ENCODE results near the gene COL23A1. TPM values are rescaled to one million over a fixed set of nuclear protein-coding genes. Genes with fewer than 3 reads are reported as not detected.

The COL23A1 gene
- total and polyA plus RNA-seq, 2 of the 13 experiments (the other 11 are each of a cell fraction or from before 2014, with no cell fraction given), result not detected

- no peaks in the 10 kb centered on the region for H3K4me1 ChIP-seq (ENCODE audit: insufficient read depth, low read length)
- no peak overlapping the region for H3K27ac ChIP-seq (ENCODE audit: extremely low read length, insufficient read depth, low read length)
- no peaks in the 10 kb centered on the region for H3K79me2 ChIP-seq (ENCODE audit: insufficient read depth, low read length)
- no peak overlapping the region for H3K9ac ChIP-seq (ENCODE audit: insufficient read depth, low read depth, low read length)
- H3K9me3 ChIP-seq (ENCODE audit: low read length), result no peaks in the 10 kb centered on the region
- peaks cover 2 to 42% of the 10 kb centered on the region in 2 experiments; a peak in 3 of 5 replicates for H3K27me3 ChIP-seq (ENCODE audit: control insufficient read depth in 1 of 2, insufficient read depth in 2 of 2, low read length in 2 of 2)
- H4K20me1 ChIP-seq (ENCODE audit: insufficient read depth, low read length), result no peaks in the 10 kb centered on the region
- in situ Hi-C loops (cut with HindIII; ENCODE audit: extremely low pct_ligation_motif_present, low pct_unique_long_range_greater_than_20kb) (no loop called here), intact Hi-C loops (cut with micrococcal nuclease; ENCODE audit: unreplicated experiment) (no loop called here)
- WGBS (ENCODE audit: low lambda C conversion rate), result 20% methylated on average over 12 of the region's 17 CpGs
- ChIA-PET POLR2A (no interaction called here), CTCF (ENCODE audit: low intra/inter-chr PET ratio, low total read pairs) (no interaction called here)
- no TSS peak for BruUV-seq (replicated peaks)
- FAIRE-seq, result no peak
- no peaks in the 10 kb centered on the region for H3K36me3 ChIP-seq (replicated peaks in 1 of 2; ENCODE audit: control insufficient read depth in 1 of 2, insufficient read depth in 2 of 2, low read length in 2 of 2)
- no peak overlapping the region for H3K4me2 ChIP-seq (ENCODE audit: low read depth, low read length)
- H3K4me3 ChIP-seq (replicated peaks in 1 of 3; ENCODE audit: insufficient read depth in 1 of 3, low read depth in 2 of 3, low read length in 3 of 3), result no peak overlapping the region
- ATAC-seq, result no peak
- H2AFZ ChIP-seq (ENCODE audit: low read length), result no peak overlapping the region
- no peak for DNase-seq (ENCODE audit: low spot score)
- TF ChIP-seq, protein P1, sequence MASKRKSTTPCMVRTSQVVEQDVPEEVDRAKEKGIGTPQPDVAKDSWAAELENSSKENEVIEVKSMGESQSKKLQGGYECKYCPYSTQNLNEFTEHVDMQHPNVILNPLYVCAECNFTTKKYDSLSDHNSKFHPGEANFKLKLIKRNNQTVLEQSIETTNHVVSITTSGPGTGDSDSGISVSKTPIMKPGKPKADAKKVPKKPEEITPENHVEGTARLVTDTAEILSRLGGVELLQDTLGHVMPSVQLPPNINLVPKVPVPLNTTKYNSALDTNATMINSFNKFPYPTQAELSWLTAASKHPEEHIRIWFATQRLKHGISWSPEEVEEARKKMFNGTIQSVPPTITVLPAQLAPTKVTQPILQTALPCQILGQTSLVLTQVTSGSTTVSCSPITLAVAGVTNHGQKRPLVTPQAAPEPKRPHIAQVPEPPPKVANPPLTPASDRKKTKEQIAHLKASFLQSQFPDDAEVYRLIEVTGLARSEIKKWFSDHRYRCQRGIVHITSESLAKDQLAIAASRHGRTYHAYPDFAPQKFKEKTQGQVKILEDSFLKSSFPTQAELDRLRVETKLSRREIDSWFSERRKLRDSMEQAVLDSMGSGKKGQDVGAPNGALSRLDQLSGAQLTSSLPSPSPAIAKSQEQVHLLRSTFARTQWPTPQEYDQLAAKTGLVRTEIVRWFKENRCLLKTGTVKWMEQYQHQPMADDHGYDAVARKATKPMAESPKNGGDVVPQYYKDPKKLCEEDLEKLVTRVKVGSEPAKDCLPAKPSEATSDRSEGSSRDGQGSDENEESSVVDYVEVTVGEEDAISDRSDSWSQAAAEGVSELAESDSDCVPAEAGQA (IDR thresholded peaks at IDR 0.05; ENCODE audit: low read depth), result no peak
- TF ChIP-seq, protein P1 (CRISPR knock-in tag; IDR thresholded peaks at IDR 0.05; ENCODE audit: borderline replicate concordance), result no peak
- no peak for TF ChIP-seq CCAR2 (optimal IDR thresholded peaks at IDR 0.05; ENCODE audit: low read depth, low read length)
- no peak for TF ChIP-seq ZNF720 (CRISPR knock-in tag; IDR thresholded peaks at IDR 0.05)
- TF ChIP-seq, protein P2, sequence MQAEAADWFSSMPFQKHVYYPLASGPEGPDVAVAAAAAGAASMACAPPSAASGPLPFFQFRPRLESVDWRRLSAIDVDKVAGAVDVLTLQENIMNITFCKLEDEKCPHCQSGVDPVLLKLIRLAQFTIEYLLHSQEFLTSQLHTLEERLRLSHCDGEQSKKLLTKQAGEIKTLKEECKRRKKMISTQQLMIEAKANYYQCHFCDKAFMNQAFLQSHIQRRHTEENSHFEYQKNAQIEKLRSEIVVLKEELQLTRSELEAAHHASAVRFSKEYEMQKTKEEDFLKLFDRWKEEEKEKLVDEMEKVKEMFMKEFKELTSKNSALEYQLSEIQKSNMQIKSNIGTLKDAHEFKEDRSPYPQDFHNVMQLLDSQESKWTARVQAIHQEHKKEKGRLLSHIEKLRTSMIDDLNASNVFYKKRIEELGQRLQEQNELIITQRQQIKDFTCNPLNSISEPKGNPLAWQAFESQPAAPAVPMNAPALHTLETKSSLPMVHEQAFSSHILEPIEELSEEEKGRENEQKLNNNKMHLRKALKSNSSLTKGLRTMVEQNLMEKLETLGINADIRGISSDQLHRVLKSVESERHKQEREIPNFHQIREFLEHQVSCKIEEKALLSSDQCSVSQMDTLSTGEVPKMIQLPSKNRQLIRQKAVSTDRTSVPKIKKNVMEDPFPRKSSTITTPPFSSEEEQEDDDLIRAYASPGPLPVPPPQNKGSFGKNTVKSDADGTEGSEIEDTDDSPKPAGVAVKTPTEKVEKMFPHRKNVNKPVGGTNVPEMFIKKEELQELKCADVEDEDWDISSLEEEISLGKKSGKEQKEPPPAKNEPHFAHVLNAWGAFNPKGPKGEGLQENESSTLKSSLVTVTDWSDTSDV (CRISPR knock-in tag; IDR thresholded peaks at IDR 0.05), result no peak
- no peak for TF ChIP-seq PCBP2 (optimal IDR thresholded peaks at IDR 0.05; ENCODE audit: low read depth, low read length, poor library complexity, severe bottlenecking)
- no peak for TF ChIP-seq ZNF749 (CRISPR knock-in tag; IDR thresholded peaks at IDR 0.05; ENCODE audit: borderline replicate concordance)
- TF ChIP-seq ZNF567 (CRISPR knock-in tag; IDR thresholded peaks at IDR 0.05; ENCODE audit: borderline replicate concordance), result no peak
- no peak for TF ChIP-seq NFE2 (CRISPR knock-in tag; IDR thresholded peaks at IDR 0.05)
- no peak for TF ChIP-seq AHR (CRISPR knock-in tag; IDR thresholded peaks at IDR 0.05)
- no peak for TF ChIP-seq KAT8 (CRISPR knock-in tag; IDR thresholded peaks at IDR 0.05)
- no peak for TF ChIP-seq NFE2L1 (CRISPR knock-in tag; IDR thresholded peaks at IDR 0.05; ENCODE audit: borderline replicate concordance)
- no peak for TF ChIP-seq ZNF446 (CRISPR knock-in tag; IDR thresholded peaks at IDR 0.05)
- TF ChIP-seq TARDBP (CRISPR knock-in tag; IDR thresholded peaks at IDR 0.05), result no peak
- no peak for TF ChIP-seq PTBP1 (IDR thresholded peaks at IDR 0.05; ENCODE audit: low read depth, low read length, poor library complexity, severe bottlenecking)
- TF ChIP-seq ZNF282 (IDR thresholded peaks at IDR 0.05; ENCODE audit: partially characterized antibody), result no peak
- TF ChIP-seq ZSCAN21 (CRISPR knock-in tag; IDR thresholded peaks at IDR 0.05; ENCODE audit: borderline replicate concordance), result no peak
These were observed 285.2 kb downstream of the COL23A1 start for GRCh38 chr5:178304761-178305645.
